HG03280 (cell line): ENCODE measurements around the gene POLRMT.
"Not testable (repeated sequence)": the region's sequence is repeated elsewhere in the genome, so short reads cannot be mapped to it uniquely, and the experiment has no call there.

Experiments used
- ATAC-seq: cut with Tn5 transposase; IDR thresholded peaks from one replicate; pipeline ENCODE4 v1.9.1; 2021; ENCODE audit warnings: mild to moderate bottlenecking, moderate library complexity; ENCODE audit not compliant: unreplicated experiment

Gene POLRMT

GRCh38 chr19:633068-633785 lies at the start of gene POLRMT:
TSS of gene POLRMT (minus strand) at chr19:633537. CDS start at chr19:633512, 25 bp downstream.
- ATAC-seq, result peak; percentile 87

GRCh38 chr19:682678-683320 lies 49.5 kb upstream of the POLRMT start:
- ATAC-seq, result no peak

GRCh38 chr19:681029-682019 lies 48.0 kb upstream of the POLRMT start:
- ATAC-seq, result no peak

GRCh38 chr19:680287-681028 lies 47.1 kb upstream of the POLRMT start:
- peak; percentile 72 for ATAC-seq

- peak; percentile 10 for ATAC-seq
Measured at GRCh38 chr19:679418-680286, 46.3 kb upstream of the POLRMT start.

- no peak for ATAC-seq
Measured at GRCh38 chr19:678791-679388, 45.6 kb upstream of the POLRMT start.

- no peak for ATAC-seq
Measured at GRCh38 chr19:677601-678436, 44.5 kb upstream of the POLRMT start.

GRCh38 chr19:677201-677600 lies 43.9 kb upstream of the POLRMT start:
- ATAC-seq, result no peak

GRCh38 chr19:676339-677105 lies 43.2 kb upstream of the POLRMT start, which contains the start of gene FSTL3:
TSS of gene FSTL3 (plus strand) at chr19:676392. CDS start at chr19:676424, 32 bp downstream.
- no peak for ATAC-seq

GRCh38 chr19:676007-676338 lies 42.6 kb upstream of the POLRMT start:
- no peak for ATAC-seq

- no peak for ATAC-seq
Measured at GRCh38 chr19:674282-675151, 41.2 kb upstream of the POLRMT start.

- ATAC-seq, result no peak
Measured at GRCh38 chr19:670609-671075, 37.3 kb upstream of the POLRMT start.

- not testable (repeated sequence) for ATAC-seq
Measured at GRCh38 chr19:668675-669434, 35.5 kb upstream of the POLRMT start.

GRCh38 chr19:666985-667573 lies 33.7 kb upstream of the POLRMT start:
- not testable (repeated sequence) for ATAC-seq

- no peak for ATAC-seq
Measured at GRCh38 chr19:664913-665443, 31.6 kb upstream of the POLRMT start.
